ENCODE results near the gene WDR27.
"Not testable (repeated sequence)": the region's sequence is repeated elsewhere in the genome, so short reads cannot be mapped to it uniquely, and the experiment has no call there.

WDR27 gene

GRCh38 chr6:169645459-169645858 lies 56.4 kb downstream of the WDR27 start:
- H3K4me1 Mint-ChIP-seq (ENCODE audit: low read depth); H3K36me3 Mint-ChIP-seq (ENCODE audit: low read depth); H3K27me3 Mint-ChIP-seq; H3K9me3 Mint-ChIP-seq; H3K4me3 Mint-ChIP-seq; H3K27ac Mint-ChIP-seq: not testable (repeated sequence)

DNA sequence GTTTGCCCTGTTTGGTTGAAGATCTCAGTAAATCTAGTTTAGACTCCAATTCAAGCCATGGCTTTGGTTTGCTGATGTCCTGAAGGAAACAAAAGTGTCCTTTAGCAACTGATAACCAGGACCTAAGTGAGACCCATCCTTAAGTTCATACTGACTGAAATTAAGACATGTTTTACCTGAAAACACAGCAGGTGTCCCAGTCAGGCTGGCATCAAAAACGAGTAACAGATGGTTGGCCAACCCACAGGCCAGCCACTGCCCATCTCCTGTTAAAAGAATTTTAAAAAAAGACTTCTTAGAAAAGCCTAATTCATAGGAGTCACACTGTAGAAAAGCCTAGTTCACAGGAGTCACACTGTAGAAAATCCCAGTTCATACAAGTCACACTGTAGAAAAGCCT lies 58.3 kb downstream of the WDR27 start:
- Mint-ChIP-seq H3K27ac (no peak overlapping the region), H3K4me3 (no peak overlapping the region), H3K36me3 (ENCODE audit: low read depth) (peaks cover 4% of the 10 kb centered on the region), H3K27me3 (no peaks in the 10 kb centered on the region), H3K4me1 (ENCODE audit: low read depth) (no peaks in the 10 kb centered on the region), H3K9me3 (no peaks in the 10 kb centered on the region)

DNA sequence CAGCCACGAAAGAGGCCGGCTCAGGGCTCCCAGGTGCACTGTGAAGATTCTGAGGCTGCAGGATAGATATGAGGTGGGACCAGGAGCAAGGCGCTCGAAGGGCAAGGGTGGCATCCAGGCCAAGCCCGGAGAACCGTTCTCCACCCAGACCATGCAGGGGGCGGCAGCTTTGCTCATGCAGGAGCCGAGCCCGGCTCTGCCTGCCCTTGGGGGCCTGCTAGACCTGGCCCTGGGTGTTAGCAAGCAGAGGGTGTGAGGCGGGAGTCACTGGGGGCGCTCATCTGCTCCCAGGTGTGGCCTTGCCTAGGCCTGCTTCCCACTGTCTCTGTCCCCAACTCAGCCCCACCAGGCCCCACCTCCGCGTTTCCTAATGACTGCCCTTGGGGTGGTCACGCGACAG lies 59.4 kb downstream of the WDR27 start:
- H3K27me3 Mint-ChIP-seq: no peaks in the 10 kb centered on the region
- no peak overlapping the region for H3K4me3 Mint-ChIP-seq
- H3K36me3 Mint-ChIP-seq (ENCODE audit: low read depth): peaks cover 8% of the 10 kb centered on the region
- no peaks in the 10 kb centered on the region for H3K4me1 Mint-ChIP-seq (ENCODE audit: low read depth)
- H3K9me3 Mint-ChIP-seq: no peaks in the 10 kb centered on the region
- H3K27ac Mint-ChIP-seq: no peak overlapping the region

- H3K4me3 Mint-ChIP-seq: no peak overlapping the region
- H3K36me3 Mint-ChIP-seq (ENCODE audit: low read depth): peaks cover 14% of the 10 kb centered on the region
- H3K9me3 Mint-ChIP-seq: no peaks in the 10 kb centered on the region
- no peaks in the 10 kb centered on the region for H3K4me1 Mint-ChIP-seq (ENCODE audit: low read depth)
- H3K27me3 Mint-ChIP-seq: no peaks in the 10 kb centered on the region
- no peak overlapping the region for H3K27ac Mint-ChIP-seq
Observed at GRCh38 chr6:169641461-169642085, 60.3 kb downstream of the WDR27 start.

DNA sequence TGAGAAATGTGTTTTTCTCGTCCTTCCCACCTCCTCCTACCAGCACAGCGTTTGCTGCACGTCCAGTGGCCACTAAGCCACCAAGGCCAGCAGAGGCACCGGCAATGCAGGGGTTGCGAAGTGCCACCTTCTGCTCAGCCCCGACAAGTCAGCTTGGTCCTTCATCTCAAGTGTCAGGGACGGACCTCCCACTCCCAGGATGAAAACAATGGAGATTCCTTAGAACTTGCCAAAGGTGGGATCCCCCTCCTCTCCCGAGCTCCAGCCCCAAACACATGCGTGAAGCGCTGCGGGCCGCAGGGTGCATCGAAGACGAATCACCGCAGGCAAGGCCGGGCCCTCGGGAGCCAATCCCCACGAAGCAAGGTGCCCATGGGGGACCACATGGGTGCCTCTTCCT lies 60.8 kb downstream of the WDR27 start:
- H3K9me3 Mint-ChIP-seq: no peaks in the 10 kb centered on the region
- H3K4me3 Mint-ChIP-seq: no peak overlapping the region
- H3K27ac Mint-ChIP-seq: no peak overlapping the region
- H3K27me3 Mint-ChIP-seq: no peaks in the 10 kb centered on the region
- H3K36me3 Mint-ChIP-seq (ENCODE audit: low read depth): peaks cover 14% of the 10 kb centered on the region
- no peaks in the 10 kb centered on the region for H3K4me1 Mint-ChIP-seq (ENCODE audit: low read depth)

DNA sequence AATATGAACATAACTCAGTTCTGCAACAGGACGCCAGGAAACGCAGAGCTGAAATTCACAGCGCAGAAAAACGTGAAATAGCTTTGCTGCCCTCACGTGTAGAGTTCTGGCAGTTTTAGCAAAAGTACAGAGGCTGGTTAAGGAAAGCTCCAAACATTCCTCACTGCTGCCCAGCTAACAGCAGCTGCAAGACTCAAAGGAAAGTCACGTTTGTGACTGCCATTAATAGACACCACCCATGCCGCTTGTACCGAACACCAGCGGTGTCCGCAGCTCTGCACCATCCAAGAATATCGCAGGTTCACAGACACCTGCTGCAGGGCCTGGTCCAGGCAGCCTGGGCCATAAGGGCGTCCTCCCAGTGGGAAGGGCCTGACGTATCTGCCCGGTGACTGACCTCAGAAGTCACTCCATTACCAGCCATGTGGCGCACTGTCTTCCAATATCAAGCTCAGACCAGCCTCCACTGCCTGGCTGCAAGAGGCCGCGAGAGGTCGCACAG lies 61.4 kb downstream of the WDR27 start:
- Mint-ChIP-seq H3K9me3 (no peaks in the 10 kb centered on the region), H3K4me1 (ENCODE audit: low read depth) (no peaks in the 10 kb centered on the region), H3K4me3 (no peak overlapping the region), H3K36me3 (ENCODE audit: low read depth) (peaks cover 14% of the 10 kb centered on the region), H3K27me3 (no peaks in the 10 kb centered on the region), H3K27ac (no peak overlapping the region)

DNA sequence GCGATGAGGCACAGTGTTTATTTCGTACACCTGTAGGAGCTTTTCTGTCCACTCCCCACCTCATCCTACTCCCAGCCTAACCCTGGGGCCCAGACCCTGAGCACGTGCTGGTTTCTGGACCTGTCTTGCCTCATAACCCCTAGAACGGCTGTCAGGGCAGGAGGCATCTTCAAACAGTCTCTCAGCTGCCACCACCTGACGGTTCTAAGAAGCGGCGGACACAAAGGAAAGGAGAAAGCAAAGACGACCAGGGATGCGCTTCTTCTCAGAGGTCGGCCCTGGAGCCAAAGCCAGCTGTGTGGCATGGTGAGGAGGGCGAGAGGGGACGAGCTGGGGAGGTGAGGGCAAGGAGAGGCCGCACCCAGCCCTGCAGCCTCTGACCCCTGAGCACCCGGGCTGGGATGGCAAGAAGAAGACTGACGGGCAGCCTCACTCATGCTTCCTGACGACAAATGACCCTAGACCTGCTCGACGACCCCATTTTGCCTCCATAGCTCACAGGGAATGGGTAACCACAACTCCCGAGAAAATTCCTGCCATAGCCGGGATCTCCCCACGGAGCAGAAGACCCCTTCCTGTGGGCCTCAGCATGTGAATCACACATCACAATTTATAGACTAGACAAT lies 62.1 kb downstream of the WDR27 start:
- H3K27me3 Mint-ChIP-seq: no peaks in the 10 kb centered on the region
- H3K27ac Mint-ChIP-seq: no peak overlapping the region
- H3K4me3 Mint-ChIP-seq: no peak overlapping the region
- peaks cover 15% of the 10 kb centered on the region for H3K36me3 Mint-ChIP-seq (ENCODE audit: low read depth)
- H3K4me1 Mint-ChIP-seq (ENCODE audit: low read depth): no peaks in the 10 kb centered on the region
- no peaks in the 10 kb centered on the region for H3K9me3 Mint-ChIP-seq

- no peaks in the 10 kb centered on the region for H3K9me3 Mint-ChIP-seq
- H3K36me3 Mint-ChIP-seq (ENCODE audit: low read depth): peaks cover 22% of the 10 kb centered on the region
- no peak overlapping the region for H3K27ac Mint-ChIP-seq
Observed at GRCh38 chr6:169638915-169639314, 62.9 kb downstream of the WDR27 start.

DNA sequence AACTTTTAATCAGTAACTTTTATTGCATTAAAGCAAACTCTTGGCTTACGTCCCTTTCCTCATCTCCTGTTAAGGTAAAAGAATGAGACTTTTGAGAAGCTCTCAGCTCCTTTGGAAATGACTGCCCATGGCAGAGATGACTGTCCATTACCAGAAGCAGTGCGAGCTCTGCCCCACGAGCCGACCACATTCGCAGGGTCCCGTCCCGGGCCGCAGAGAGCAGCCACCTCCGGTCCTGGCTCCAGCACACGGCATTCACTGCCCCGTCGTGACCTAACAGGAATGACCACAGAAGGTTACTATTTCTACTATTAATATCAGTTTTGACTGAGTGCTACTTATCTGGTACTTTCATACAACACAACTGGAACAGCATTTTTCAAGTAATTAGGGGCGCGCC lies 63.4 kb downstream of the WDR27 start:
- Mint-ChIP-seq H3K27ac (no peak overlapping the region), H3K4me3 (no peak overlapping the region), H3K27me3 (no peaks in the 10 kb centered on the region), H3K4me1 (ENCODE audit: low read depth) (no peaks in the 10 kb centered on the region), H3K36me3 (ENCODE audit: low read depth) (peaks cover 23% of the 10 kb centered on the region), H3K9me3 (no peaks in the 10 kb centered on the region)

More at GRCh38 chr6:169638915-169639314, 62.9 kb downstream of the WDR27 start:
- no peaks in the 10 kb centered on the region for H3K4me1 Mint-ChIP-seq (ENCODE audit: low read depth)
- H3K4me3 Mint-ChIP-seq: no peak overlapping the region
- no peaks in the 10 kb centered on the region for H3K27me3 Mint-ChIP-seq

- no peaks in the 10 kb centered on the region for H3K4me1 Mint-ChIP-seq (ENCODE audit: low read depth)
- peaks cover 38% of the 10 kb centered on the region for H3K36me3 Mint-ChIP-seq (ENCODE audit: low read depth)
- no peaks in the 10 kb centered on the region for H3K9me3 Mint-ChIP-seq
- H3K4me3 Mint-ChIP-seq: no peak overlapping the region
- H3K27ac Mint-ChIP-seq: no peak overlapping the region
- H3K27me3 Mint-ChIP-seq: no peaks in the 10 kb centered on the region
Observed at GRCh38 chr6:169635345-169635744, 66.5 kb downstream of the WDR27 start.

GRCh38 chr6:169632841-169633240 lies 69.0 kb downstream of the WDR27 start:
- H3K36me3 Mint-ChIP-seq (ENCODE audit: low read depth): peaks cover 42% of the 10 kb centered on the region

GRCh38 chr6:169629256-169629655 lies 72.6 kb downstream of the WDR27 start:
- no peak overlapping the region for H3K4me3 Mint-ChIP-seq
- H3K27me3 Mint-ChIP-seq: no peaks in the 10 kb centered on the region
- no peaks in the 10 kb centered on the region for H3K4me1 Mint-ChIP-seq (ENCODE audit: low read depth)
- H3K9me3 Mint-ChIP-seq: no peaks in the 10 kb centered on the region
- H3K36me3 Mint-ChIP-seq (ENCODE audit: low read depth): peaks cover 32% of the 10 kb centered on the region
- H3K27ac Mint-ChIP-seq: no peak overlapping the region

More at GRCh38 chr6:169632841-169633240, 69.0 kb downstream of the WDR27 start:
- no peak overlapping the region for H3K4me3 Mint-ChIP-seq
- no peaks in the 10 kb centered on the region for H3K4me1 Mint-ChIP-seq (ENCODE audit: low read depth)
- no peak overlapping the region for H3K27ac Mint-ChIP-seq
- H3K9me3 Mint-ChIP-seq: no peaks in the 10 kb centered on the region
- H3K27me3 Mint-ChIP-seq: no peaks in the 10 kb centered on the region

DNA sequence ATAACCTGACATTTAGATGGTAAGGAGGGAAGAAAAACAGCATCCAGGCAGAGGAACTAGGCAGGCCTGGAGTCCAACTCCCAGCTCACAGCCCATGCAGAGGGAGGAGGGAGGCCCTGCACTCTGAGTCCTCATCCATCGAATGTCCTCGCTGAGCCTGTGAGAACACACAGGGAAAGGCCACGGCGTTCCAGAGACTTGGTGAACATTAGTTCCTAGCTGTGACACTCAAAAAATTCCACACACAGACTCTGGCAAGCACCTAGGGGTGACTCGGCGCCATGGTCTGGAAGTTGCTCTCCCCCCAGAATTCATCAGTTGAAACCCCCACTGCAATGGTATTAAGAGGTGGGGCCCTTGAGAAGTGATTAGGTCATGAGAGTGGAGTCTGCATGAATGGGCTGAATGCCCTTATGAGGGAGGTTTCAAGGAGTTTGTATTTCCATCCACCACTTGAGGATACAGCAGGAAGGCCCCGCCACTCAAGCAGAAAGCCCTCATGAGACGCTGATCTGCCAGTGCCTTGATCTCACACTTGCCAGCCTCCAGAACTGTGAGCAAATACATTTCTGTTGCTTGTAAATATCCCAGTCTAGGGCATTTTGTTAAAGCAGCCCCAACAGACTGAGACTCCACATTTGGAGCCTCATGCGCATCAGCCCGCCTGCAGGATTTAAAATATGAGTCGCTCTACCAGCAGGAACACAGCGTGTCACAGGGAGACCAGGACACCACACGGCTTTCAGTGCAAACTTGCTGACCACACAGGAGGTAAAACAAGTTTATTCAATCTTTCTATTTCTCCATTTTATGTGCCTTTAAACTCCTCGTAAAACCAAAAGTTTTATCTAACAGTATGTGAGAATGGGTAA lies 73.9 kb downstream of the WDR27 start:
- Mint-ChIP-seq H3K36me3 (ENCODE audit: low read depth) (peaks cover 23% of the 10 kb centered on the region), H3K4me1 (ENCODE audit: low read depth) (no peaks in the 10 kb centered on the region), H3K27ac (no peak overlapping the region), H3K4me3 (no peak overlapping the region), H3K9me3 (no peaks in the 10 kb centered on the region), H3K27me3 (no peaks in the 10 kb centered on the region)

GRCh38 chr6:169626649-169627048 lies 75.2 kb downstream of the WDR27 start:
- no peaks in the 10 kb centered on the region for H3K9me3 Mint-ChIP-seq
- peaks cover 15% of the 10 kb centered on the region for H3K36me3 Mint-ChIP-seq (ENCODE audit: low read depth)
- H3K4me3 Mint-ChIP-seq: no peak overlapping the region
- H3K4me1 Mint-ChIP-seq (ENCODE audit: low read depth): no peaks in the 10 kb centered on the region
- no peak overlapping the region for H3K27ac Mint-ChIP-seq
- no peaks in the 10 kb centered on the region for H3K27me3 Mint-ChIP-seq

DNA sequence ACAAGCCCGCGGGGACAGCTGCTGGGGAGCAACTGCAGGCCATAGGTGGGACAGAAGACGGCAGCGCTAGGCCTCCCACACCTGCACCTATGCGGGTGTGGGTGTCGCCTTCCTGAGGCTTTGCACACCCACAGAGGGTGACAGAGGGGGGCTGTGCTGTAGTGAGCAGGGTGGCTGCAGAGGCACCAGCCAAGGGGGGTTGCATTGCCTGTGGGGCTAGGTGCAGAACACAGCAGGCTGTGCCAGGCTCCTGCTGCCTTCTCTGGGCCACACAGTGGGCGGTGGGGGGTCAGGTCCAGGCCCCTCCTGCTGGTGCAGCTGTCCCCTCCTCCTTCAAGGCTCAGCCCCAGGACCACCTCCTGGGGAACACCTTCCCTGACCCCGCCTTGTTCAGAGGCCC lies 75.7 kb downstream of the WDR27 start:
- no peak overlapping the region for H3K27ac Mint-ChIP-seq
- H3K4me3 Mint-ChIP-seq: no peak overlapping the region
- no peaks in the 10 kb centered on the region for H3K9me3 Mint-ChIP-seq
- H3K27me3 Mint-ChIP-seq: no peaks in the 10 kb centered on the region
- H3K4me1 Mint-ChIP-seq (ENCODE audit: low read depth): no peaks in the 10 kb centered on the region
- H3K36me3 Mint-ChIP-seq (ENCODE audit: low read depth): peaks cover 15% of the 10 kb centered on the region

All from stimulated activated naive CD8-positive, alpha-beta T cell treated with anti-CD3 and anti-CD28 coated beads, Interleukin-15, Interleukin-2, amounts not matched to agents 100 ng/mL and 50 ng/mL, for 24 hours (primary cell).